Measurements from ENCODE around the gene BYSL. TPM values are rescaled to one million over a fixed set of nuclear protein-coding genes. Genes with fewer than 3 reads are reported as not detected.

The BYSL gene
- total and polyA plus RNA-seq, 10 of the 15 experiments (the other 5 are each of a cell fraction or from before 2014, with no cell fraction given) = 12.6 to 51.1 (median 33.0) TPM

DNA sequence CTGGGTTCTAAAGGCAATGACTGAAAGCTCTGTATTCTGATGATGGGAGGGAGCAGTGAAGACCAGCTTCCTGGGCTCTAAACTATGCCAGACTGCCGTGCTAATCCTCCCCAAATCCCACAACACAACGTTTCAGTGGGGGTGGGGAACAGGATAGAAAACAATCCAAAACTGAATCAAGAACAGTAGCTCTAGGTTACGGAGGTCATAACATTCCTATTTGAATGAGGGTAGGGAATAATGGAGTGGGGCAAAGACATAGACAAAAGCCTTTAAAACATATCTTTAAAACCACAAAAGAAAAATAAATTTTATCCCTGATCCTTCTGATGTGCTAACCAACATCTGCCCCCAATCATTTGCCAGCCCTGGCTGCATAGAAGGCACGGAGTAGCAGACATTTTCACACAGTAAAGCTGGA is 34.0 kb upstream of the BYSL start:
- ChIA-PET POLR2A (interaction anchor here (0.5 to 1.2 kb wide), 5 partner anchors 13 to 1167 kb away, joined by 3 to 5 read pairs (median 4); no protein-coding TSS in a partner anchor), SMC1A (ENCODE audit: uncharacterized antibody, unreplicated experiment) (interaction anchor here (1.2 kb wide), 1 partner anchor 10 kb away, joined by 3 read pairs; no protein-coding TSS in a partner anchor), RAD21 (ENCODE audit: unreplicated experiment) (no interaction called here), CTCF (interaction anchor here (0.6 to 1.2 kb wide), 6 partner anchors 9 to 77 kb away, joined by 3 to 5 read pairs (median 4); partner anchors contain the start of genes BYSL and MED20)
- no peaks in the 10 kb centered on the region for H3K9me3 ChIP-seq (replicated peaks; ENCODE audit: control insufficient read depth, insufficient read depth, low read length)
- no peak overlapping the region for H2AFZ ChIP-seq (ENCODE audit: control insufficient read depth, low read depth, low read length)
- WGBS (ENCODE audit: insufficient coverage, insufficient replicate concordance, low lambda C conversion rate, missing lambda C conversion rate) = 58% methylated on average over 4 of the region's 4 CpGs
- no peak for TF ChIP-seq NR2C1 (IDR thresholded peaks at IDR 0.05)
- TF ChIP-seq, protein P1, sequence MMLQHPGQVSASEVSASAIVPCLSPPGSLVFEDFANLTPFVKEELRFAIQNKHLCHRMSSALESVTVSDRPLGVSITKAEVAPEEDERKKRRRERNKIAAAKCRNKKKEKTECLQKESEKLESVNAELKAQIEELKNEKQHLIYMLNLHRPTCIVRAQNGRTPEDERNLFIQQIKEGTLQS (IDR thresholded peaks at IDR 0.05; ENCODE audit: borderline replicate concordance, extremely low read depth, low read depth, low read length) = no peak
- TF ChIP-seq, protein P2, sequence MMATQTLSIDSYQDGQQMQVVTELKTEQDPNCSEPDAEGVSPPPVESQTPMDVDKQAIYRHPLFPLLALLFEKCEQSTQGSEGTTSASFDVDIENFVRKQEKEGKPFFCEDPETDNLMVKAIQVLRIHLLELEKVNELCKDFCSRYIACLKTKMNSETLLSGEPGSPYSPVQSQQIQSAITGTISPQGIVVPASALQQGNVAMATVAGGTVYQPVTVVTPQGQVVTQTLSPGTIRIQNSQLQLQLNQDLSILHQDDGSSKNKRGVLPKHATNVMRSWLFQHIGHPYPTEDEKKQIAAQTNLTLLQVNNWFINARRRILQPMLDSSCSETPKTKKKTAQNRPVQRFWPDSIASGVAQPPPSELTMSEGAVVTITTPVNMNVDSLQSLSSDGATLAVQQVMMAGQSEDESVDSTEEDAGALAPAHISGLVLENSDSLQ (IDR thresholded peaks at IDR 0.05) = no peak
- no peak for TF ChIP-seq BCL11A (IDR thresholded peaks at IDR 0.05; ENCODE audit: low read depth, low read length)
- TF ChIP-seq PML (IDR thresholded peaks at IDR 0.05; ENCODE audit: low read length) = no peak
- TF ChIP-seq YBX1 (IDR thresholded peaks at IDR 0.05) = no peak
- no peak for TF ChIP-seq CREB1 (IDR thresholded peaks at IDR 0.05; ENCODE audit: low read depth)
- TF ChIP-seq SUPT20H (IDR thresholded peaks at IDR 0.05; ENCODE audit: borderline replicate concordance, control insufficient read depth, low read depth, low read length) = no peak
- TF ChIP-seq, protein P3, sequence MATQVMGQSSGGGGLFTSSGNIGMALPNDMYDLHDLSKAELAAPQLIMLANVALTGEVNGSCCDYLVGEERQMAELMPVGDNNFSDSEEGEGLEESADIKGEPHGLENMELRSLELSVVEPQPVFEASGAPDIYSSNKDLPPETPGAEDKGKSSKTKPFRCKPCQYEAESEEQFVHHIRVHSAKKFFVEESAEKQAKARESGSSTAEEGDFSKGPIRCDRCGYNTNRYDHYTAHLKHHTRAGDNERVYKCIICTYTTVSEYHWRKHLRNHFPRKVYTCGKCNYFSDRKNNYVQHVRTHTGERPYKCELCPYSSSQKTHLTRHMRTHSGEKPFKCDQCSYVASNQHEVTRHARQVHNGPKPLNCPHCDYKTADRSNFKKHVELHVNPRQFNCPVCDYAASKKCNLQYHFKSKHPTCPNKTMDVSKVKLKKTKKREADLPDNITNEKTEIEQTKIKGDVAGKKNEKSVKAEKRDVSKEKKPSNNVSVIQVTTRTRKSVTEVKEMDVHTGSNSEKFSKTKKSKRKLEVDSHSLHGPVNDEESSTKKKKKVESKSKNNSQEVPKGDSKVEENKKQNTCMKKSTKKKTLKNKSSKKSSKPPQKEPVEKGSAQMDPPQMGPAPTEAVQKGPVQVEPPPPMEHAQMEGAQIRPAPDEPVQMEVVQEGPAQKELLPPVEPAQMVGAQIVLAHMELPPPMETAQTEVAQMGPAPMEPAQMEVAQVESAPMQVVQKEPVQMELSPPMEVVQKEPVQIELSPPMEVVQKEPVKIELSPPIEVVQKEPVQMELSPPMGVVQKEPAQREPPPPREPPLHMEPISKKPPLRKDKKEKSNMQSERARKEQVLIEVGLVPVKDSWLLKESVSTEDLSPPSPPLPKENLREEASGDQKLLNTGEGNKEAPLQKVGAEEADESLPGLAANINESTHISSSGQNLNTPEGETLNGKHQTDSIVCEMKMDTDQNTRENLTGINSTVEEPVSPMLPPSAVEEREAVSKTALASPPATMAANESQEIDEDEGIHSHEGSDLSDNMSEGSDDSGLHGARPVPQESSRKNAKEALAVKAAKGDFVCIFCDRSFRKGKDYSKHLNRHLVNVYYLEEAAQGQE (IDR thresholded peaks at IDR 0.05; ENCODE audit: low read depth, low read length) = no peak
- no peak for TF ChIP-seq SMAD5 (IDR thresholded peaks at IDR 0.05; ENCODE audit: low read depth)
- no peak for TF ChIP-seq NFYB (IDR thresholded peaks at IDR 0.05; ENCODE audit: insufficient read depth, low read depth, low read length)
- TF ChIP-seq, protein P4, sequence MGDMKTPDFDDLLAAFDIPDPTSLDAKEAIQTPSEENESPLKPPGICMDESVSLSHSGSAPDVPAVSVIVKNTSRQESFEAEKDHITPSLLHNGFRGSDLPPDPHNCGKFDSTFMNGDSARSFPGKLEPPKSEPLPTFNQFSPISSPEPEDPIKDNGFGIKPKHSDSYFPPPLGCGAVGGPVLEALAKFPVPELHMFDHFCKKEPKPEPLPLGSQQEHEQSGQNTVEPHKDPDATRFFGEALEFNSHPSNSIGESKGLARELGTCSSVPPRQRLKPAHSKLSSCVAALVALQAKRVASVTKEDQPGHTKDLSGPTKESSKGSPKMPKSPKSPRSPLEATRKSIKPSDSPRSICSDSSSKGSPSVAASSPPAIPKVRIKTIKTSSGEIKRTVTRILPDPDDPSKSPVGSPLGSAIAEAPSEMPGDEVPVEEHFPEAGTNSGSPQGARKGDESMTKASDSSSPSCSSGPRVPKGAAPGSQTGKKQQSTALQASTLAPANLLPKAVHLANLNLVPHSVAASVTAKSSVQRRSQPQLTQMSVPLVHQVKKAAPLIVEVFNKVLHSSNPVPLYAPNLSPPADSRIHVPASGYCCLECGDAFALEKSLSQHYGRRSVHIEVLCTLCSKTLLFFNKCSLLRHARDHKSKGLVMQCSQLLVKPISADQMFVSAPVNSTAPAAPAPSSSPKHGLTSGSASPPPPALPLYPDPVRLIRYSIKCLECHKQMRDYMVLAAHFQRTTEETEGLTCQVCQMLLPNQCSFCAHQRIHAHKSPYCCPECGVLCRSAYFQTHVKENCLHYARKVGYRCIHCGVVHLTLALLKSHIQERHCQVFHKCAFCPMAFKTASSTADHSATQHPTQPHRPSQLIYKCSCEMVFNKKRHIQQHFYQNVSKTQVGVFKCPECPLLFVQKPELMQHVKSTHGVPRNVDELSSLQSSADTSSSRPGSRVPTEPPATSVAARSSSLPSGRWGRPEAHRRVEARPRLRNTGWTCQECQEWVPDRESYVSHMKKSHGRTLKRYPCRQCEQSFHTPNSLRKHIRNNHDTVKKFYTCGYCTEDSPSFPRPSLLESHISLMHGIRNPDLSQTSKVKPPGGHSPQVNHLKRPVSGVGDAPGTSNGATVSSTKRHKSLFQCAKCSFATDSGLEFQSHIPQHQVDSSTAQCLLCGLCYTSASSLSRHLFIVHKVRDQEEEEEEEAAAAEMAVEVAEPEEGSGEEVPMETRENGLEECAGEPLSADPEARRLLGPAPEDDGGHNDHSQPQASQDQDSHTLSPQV (IDR thresholded peaks at IDR 0.05) = no peak
- TF ChIP-seq JUNB (IDR thresholded peaks at IDR 0.05) = no peak
- no peak for TF ChIP-seq KAT2A (conservative IDR thresholded peaks at IDR 0.05; ENCODE audit: control insufficient read depth, low read depth, low read length)
- TF ChIP-seq CBX5 (IDR thresholded peaks at IDR 0.05; ENCODE audit: low read depth) = no peak
- no peak overlapping the region for H3K4me3 ChIP-seq
- in situ Hi-C loops (cut with MboI) (no loop called here), intact Hi-C loops (cut with micrococcal nuclease; ENCODE audit: unreplicated experiment) (no loop called here)
- ATAC-seq (no peak), FAIRE-seq (no peak), DNase-seq (ENCODE audit: low read depth, low spot score) (no peak)
- BruUV-seq (replicated peaks) = no TSS peak
- no peaks in the 10 kb centered on the region for H4K20me1 ChIP-seq (ENCODE audit: control insufficient read depth, insufficient read depth)
- H3K27ac ChIP-seq (ENCODE audit: control insufficient read depth, insufficient read depth) = no peak overlapping the region
- no peaks in the 10 kb centered on the region for H3K27me3 ChIP-seq (replicated peaks in 1 of 2; ENCODE audit: control insufficient read depth in 2 of 2, insufficient read depth in 2 of 2, low read length in 1 of 2)
- no peaks in the 10 kb centered on the region for H3K36me3 ChIP-seq (ENCODE audit: control insufficient read depth in 2 of 2, insufficient read depth in 2 of 2, low read length in 1 of 2)
- H3K9ac ChIP-seq (ENCODE audit: control insufficient read depth, insufficient read depth, low read length) = no peak overlapping the region
- no peaks in the 10 kb centered on the region for H3K4me1 ChIP-seq (ENCODE audit: control insufficient read depth, insufficient read depth, low read length)
- H3K79me2 ChIP-seq (ENCODE audit: control insufficient read depth, insufficient read depth, low read length) = no peaks in the 10 kb centered on the region
- H3K4me2 ChIP-seq (ENCODE audit: control insufficient read depth, insufficient read depth) = no peak overlapping the region

All from GM12878 (cell line).